ENCODE measurements around the gene KRTAP12-4.
"Not testable (repeated sequence)": the region's sequence is repeated elsewhere in the genome, so short reads cannot be mapped to it uniquely, and the experiment has no call there.

The KRTAP12-4 gene

GRCh38 chr21:44614161-44614631 is 40.3 kb downstream of the KRTAP12-4 start:
- TF ChIP-seq CTCF (IDR thresholded peaks at IDR 0.05; ENCODE audit: insufficient read depth, low read length, poor library complexity, severe bottlenecking): no peak
- Histone ChIP-seq H3K27me3 (replicated peaks; ENCODE audit: control insufficient read depth, insufficient read depth, low read length) (no peaks in the 10 kb centered on the region), H3K4me3 (replicated peaks; ENCODE audit: low read depth, low read length) (no peak overlapping the region), H3K36me3 (ENCODE audit: control insufficient read depth, insufficient read depth, low read length) (no peaks in the 10 kb centered on the region)
- no peak for DNase-seq (ENCODE audit: extremely low read depth, insufficient read length)

GRCh38 chr21:44613386-44614155 is 40.9 kb downstream of the KRTAP12-4 start:
- no peak for DNase-seq (ENCODE audit: extremely low read depth, insufficient read length)
- Histone ChIP-seq H3K27me3 (replicated peaks; ENCODE audit: control insufficient read depth, insufficient read depth, low read length) (no peaks in the 10 kb centered on the region), H3K4me3 (replicated peaks; ENCODE audit: low read depth, low read length) (no peak overlapping the region), H3K36me3 (ENCODE audit: control insufficient read depth, insufficient read depth, low read length) (no peaks in the 10 kb centered on the region)
- no peak for TF ChIP-seq CTCF (IDR thresholded peaks at IDR 0.05; ENCODE audit: insufficient read depth, low read length, poor library complexity, severe bottlenecking)

GRCh38 chr21:44612669-44613229 is 41.7 kb downstream of the KRTAP12-4 start:
- H3K27me3 ChIP-seq (replicated peaks; ENCODE audit: control insufficient read depth, insufficient read depth, low read length): no peaks in the 10 kb centered on the region
- TF ChIP-seq CTCF (IDR thresholded peaks at IDR 0.05; ENCODE audit: insufficient read depth, low read length, poor library complexity, severe bottlenecking): no peak
- H3K36me3 ChIP-seq (ENCODE audit: control insufficient read depth, insufficient read depth, low read length): no peaks in the 10 kb centered on the region
- no peak overlapping the region for H3K4me3 ChIP-seq (replicated peaks; ENCODE audit: low read depth, low read length)
- DNase-seq (ENCODE audit: extremely low read depth, insufficient read length): no peak

GRCh38 chr21:44612029-44612486 is 42.4 kb downstream of the KRTAP12-4 start, which contains the start of gene KRTAP10-8:
KRTAP10-8 (plus strand) TSS chr21:44612079; CDS start chr21:44612101, 22 bp downstream.
- H3K4me3 ChIP-seq (replicated peaks; ENCODE audit: low read depth, low read length): no peak within 1 kb of the TSS
- no peaks in the 10 kb centered on the region for H3K36me3 ChIP-seq (ENCODE audit: control insufficient read depth, insufficient read depth, low read length)
- H3K27me3 ChIP-seq (replicated peaks; ENCODE audit: control insufficient read depth, insufficient read depth, low read length): no peaks in the 10 kb centered on the region
- TF ChIP-seq CTCF (IDR thresholded peaks at IDR 0.05; ENCODE audit: insufficient read depth, low read length, poor library complexity, severe bottlenecking): no peak
- no peak for DNase-seq (ENCODE audit: extremely low read depth, insufficient read length)

GRCh38 chr21:44611551-44611950 is 42.9 kb downstream of the KRTAP12-4 start:
- no peak for TF ChIP-seq CTCF (IDR thresholded peaks at IDR 0.05; ENCODE audit: insufficient read depth, low read length, poor library complexity, severe bottlenecking)
- H3K4me3 ChIP-seq (replicated peaks; ENCODE audit: low read depth, low read length): no peak overlapping the region

GRCh38 chr21:44610157-44610843 is 44.2 kb downstream of the KRTAP12-4 start:
- DNase-seq (ENCODE audit: extremely low read depth, insufficient read length); H3K27me3 ChIP-seq (replicated peaks; ENCODE audit: control insufficient read depth, insufficient read depth, low read length); H3K4me3 ChIP-seq (replicated peaks; ENCODE audit: low read depth, low read length); H3K36me3 ChIP-seq (ENCODE audit: control insufficient read depth, insufficient read depth, low read length): not testable (repeated sequence)

More at GRCh38 chr21:44611551-44611950, 42.9 kb downstream of the KRTAP12-4 start:
- no peak for DNase-seq (ENCODE audit: extremely low read depth, insufficient read length)
- H3K36me3 ChIP-seq (ENCODE audit: control insufficient read depth, insufficient read depth, low read length): no peaks in the 10 kb centered on the region
- H3K27me3 ChIP-seq (replicated peaks; ENCODE audit: control insufficient read depth, insufficient read depth, low read length): no peaks in the 10 kb centered on the region
